Progenitor cell of endocrine pancreas (in vitro differentiated cells): ENCODE results near the gene RFPL3. TPM values are rescaled to one million over a fixed set of nuclear protein-coding genes. Genes with fewer than 3 reads are reported as not detected.
"Not testable (repeated sequence)": the region's sequence is repeated elsewhere in the genome, so short reads cannot be mapped to it uniquely, and the experiment has no call there.

ENCODE experiments used
- DNase-seq: peaks from one replicate; pipeline ENCODE4 v3.0.0; 2021; ENCODE audit warnings: low spot score; ENCODE audit not compliant: unreplicated experiment
- H3K27ac Mint-ChIP-seq: 2 replicates; pipeline ENCODE4 v1.8.0; 2021; ENCODE audit warnings: mild to moderate bottlenecking, moderate library complexity, mixed read lengths
- H3K27me3 Mint-ChIP-seq: 2 replicates; pipeline ENCODE4 v1.8.0; 2021; ENCODE audit warnings: mixed read lengths
- H3K36me3 Mint-ChIP-seq: 2 replicates; pipeline ENCODE4 v1.8.0; 2022; ENCODE audit warnings: mixed read lengths; ENCODE audit not compliant: insufficient read depth
- H3K4me1 Mint-ChIP-seq: 2 replicates; pipeline ENCODE4 v1.8.0; 2021; ENCODE audit warnings: low read depth, mixed read lengths
- H3K4me3 Mint-ChIP-seq: 2 replicates; pipeline ENCODE4 v1.8.0; 2021; ENCODE audit warnings: low read depth, mild to moderate bottlenecking, moderate library complexity, mixed read lengths
- H3K9me3 Mint-ChIP-seq: 2 replicates; pipeline ENCODE4 v1.8.0; 2021; ENCODE audit warnings: low read depth, mixed read lengths
- long read RNA-seq: library from polyadenylated mRNA; unstranded; transcript quantifications from one replicate; pipeline ENCODE4 v2.0.0, GENCODE V29; 2020
- total RNA-seq: library from RNA; stranded (reverse); gene quantifications from 2 replicates; pipeline ENCODE4 v1.2.1, GENCODE V29; 2021
- TF ChIP-seq, protein P1 (sequence below): fragments of 200-600 bp; sonication (generic); IDR thresholded peaks from one replicate; pipeline ENCODE4 v1.5.0; 2021; ENCODE audit warnings: antibody characterized with exemption, mild to moderate bottlenecking; ENCODE audit not compliant: unreplicated experiment

The RFPL3 gene
- not detected in 2 replicates for total RNA-seq
- long read RNA-seq: 0 reads

- not testable (repeated sequence) for H3K27me3 Mint-ChIP-seq, H3K4me1 Mint-ChIP-seq, H3K36me3 Mint-ChIP-seq, DNase-seq, H3K4me3 Mint-ChIP-seq, H3K27ac Mint-ChIP-seq, H3K9me3 Mint-ChIP-seq
Observed at GRCh38 chr22:32357567-32357966, at the start of gene RFPL3. Gene RFPL3 (plus strand): TSS chr22:32357867. CDS start chr22:32358072, 205 bp downstream.

DNA sequence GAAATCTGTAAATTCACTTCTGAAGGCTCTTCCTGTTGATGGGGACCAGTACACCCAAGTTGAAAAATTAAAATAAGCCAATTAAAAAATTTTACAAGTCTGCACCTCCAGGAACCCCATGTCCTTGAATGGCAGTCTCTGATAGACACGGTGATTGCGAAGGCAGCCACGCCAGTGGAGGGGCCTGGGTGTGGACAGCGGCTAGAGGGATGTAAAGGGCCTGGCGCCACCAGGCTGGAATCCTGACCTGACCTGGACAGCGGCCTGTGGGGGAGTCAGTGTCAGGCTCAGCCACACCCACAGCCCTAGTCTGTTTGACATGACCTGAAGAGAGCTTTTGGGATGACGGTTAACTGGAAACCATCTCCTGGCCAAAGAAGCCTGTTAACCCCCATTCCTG is 49.5 kb upstream of the RFPL3 start:
- no peaks in the 10 kb centered on the region for H3K36me3 Mint-ChIP-seq
- H3K9me3 Mint-ChIP-seq: no peaks in the 10 kb centered on the region
- no peaks in the 10 kb centered on the region for H3K4me1 Mint-ChIP-seq
- no peak overlapping the region for H3K4me3 Mint-ChIP-seq
- TF ChIP-seq, protein P1, sequence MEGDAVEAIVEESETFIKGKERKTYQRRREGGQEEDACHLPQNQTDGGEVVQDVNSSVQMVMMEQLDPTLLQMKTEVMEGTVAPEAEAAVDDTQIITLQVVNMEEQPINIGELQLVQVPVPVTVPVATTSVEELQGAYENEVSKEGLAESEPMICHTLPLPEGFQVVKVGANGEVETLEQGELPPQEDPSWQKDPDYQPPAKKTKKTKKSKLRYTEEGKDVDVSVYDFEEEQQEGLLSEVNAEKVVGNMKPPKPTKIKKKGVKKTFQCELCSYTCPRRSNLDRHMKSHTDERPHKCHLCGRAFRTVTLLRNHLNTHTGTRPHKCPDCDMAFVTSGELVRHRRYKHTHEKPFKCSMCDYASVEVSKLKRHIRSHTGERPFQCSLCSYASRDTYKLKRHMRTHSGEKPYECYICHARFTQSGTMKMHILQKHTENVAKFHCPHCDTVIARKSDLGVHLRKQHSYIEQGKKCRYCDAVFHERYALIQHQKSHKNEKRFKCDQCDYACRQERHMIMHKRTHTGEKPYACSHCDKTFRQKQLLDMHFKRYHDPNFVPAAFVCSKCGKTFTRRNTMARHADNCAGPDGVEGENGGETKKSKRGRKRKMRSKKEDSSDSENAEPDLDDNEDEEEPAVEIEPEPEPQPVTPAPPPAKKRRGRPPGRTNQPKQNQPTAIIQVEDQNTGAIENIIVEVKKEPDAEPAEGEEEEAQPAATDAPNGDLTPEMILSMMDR: no peak
- no peak for DNase-seq
- no peak overlapping the region for H3K27ac Mint-ChIP-seq
- peaks cover 3% of the 10 kb centered on the region for H3K27me3 Mint-ChIP-seq

DNA sequence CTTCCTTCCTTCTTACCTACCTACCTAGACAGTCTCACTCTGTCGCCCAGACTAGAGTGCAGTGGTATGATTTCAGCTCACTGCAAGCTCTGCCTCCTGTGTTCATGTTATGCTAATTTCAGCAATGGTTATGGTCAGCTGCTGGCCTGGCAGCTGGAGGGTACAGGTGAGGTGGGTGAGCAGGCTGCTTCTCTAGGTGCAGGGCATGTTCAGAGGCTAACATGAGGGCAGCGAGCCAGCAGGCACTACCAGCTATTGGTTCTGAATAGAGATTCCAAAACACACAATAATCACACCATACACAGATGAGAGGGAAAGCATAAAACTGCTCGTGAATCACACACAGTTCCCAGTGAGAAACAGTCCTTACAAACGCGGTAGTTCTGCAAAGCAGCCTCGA is 48.7 kb upstream of the RFPL3 start:
- Mint-ChIP-seq H3K4me1 (no peaks in the 10 kb centered on the region), H3K27ac (no peak overlapping the region)

GRCh38 chr22:32309585-32310251 is 47.9 kb upstream of the RFPL3 start:
- TF ChIP-seq, protein P1: no peak
- Mint-ChIP-seq H3K4me3 (no peak overlapping the region), H3K36me3 (no peaks in the 10 kb centered on the region), H3K4me1 (no peaks in the 10 kb centered on the region), H3K27me3 (peaks cover 3% of the 10 kb centered on the region), H3K9me3 (no peaks in the 10 kb centered on the region), H3K27ac (no peak overlapping the region)
- DNase-seq: no peak

More for the DNA sequence above, 48.7 kb upstream of the RFPL3 start:
- Mint-ChIP-seq H3K27me3 (peaks cover 3% of the 10 kb centered on the region), H3K9me3 (no peaks in the 10 kb centered on the region), H3K4me3 (no peak overlapping the region), H3K36me3 (no peaks in the 10 kb centered on the region)
- TF ChIP-seq, protein P1: no peak
- DNase-seq: no peak

DNA sequence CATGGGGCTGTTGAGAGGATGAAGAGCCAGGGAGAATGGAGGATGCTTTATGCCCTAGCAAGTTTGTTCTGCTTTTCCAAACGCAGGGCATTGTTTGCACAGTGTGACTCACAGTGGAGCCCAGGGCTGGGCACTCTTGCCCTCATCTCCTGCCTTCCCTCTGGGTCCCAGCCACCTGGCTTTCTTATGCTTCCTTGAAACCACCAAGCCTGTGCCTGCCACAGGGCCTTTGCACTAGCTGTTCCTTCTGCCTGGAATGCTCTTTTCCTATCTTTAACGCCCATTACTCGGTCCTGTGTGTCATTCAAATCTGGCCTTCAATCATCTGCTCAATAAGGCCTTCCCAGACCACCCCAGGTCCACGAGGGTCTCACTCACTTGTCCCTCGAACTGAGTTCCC is 46.9 kb upstream of the RFPL3 start:
- no peak for DNase-seq
- Mint-ChIP-seq H3K9me3 (no peaks in the 10 kb centered on the region), H3K36me3 (no peaks in the 10 kb centered on the region), H3K27ac (no peak overlapping the region), H3K27me3 (peaks cover 3% of the 10 kb centered on the region), H3K4me3 (no peak overlapping the region), H3K4me1 (no peaks in the 10 kb centered on the region)
- TF ChIP-seq, protein P1: no peak

GRCh38 chr22:32311551-32312071 is 46.1 kb upstream of the RFPL3 start:
- Mint-ChIP-seq H3K4me3 (no peak overlapping the region), H3K27me3 (peaks cover 3% of the 10 kb centered on the region), H3K9me3 (no peaks in the 10 kb centered on the region), H3K27ac (no peak overlapping the region), H3K36me3 (no peaks in the 10 kb centered on the region), H3K4me1 (no peaks in the 10 kb centered on the region)
- TF ChIP-seq, protein P1: no peak
- DNase-seq: no peak
